ENCODE measurements around the gene ID1. TPM values are rescaled to one million over a fixed set of nuclear protein-coding genes. Genes with fewer than 3 reads are reported as not detected.

Gene ID1
- total and polyA plus RNA-seq, 2 of the 13 experiments (the other 11 are each of a cell fraction or from before 2014, with no cell fraction given) = 320 to 419 TPM

- TF ChIP-seq ZBTB46 (CRISPR knock-in tag; IDR thresholded peaks at IDR 0.05; ENCODE audit: borderline replicate concordance) (0 out of 2 replicates have a peak, but pooled peaks have one; percentile 37), TCF7L2 (IDR thresholded peaks at IDR 0.05; ENCODE audit: low read depth, low read length) (no peak), TEAD2 (CRISPR knock-in tag; IDR thresholded peaks at IDR 0.05) (no peak), LBX2 (CRISPR knock-in tag; IDR thresholded peaks at IDR 0.05; ENCODE audit: borderline replicate concordance) (no peak), NFKBIZ (CRISPR knock-in tag; IDR thresholded peaks at IDR 0.05) (no peak), SKI (IDR thresholded peaks at IDR 0.05; ENCODE audit: partially characterized antibody) (no peak), BRF2 (CRISPR knock-in tag; IDR thresholded peaks at IDR 0.05) (no peak), BCL6 (CRISPR knock-in tag; IDR thresholded peaks at IDR 0.05) (no peak), ZNF557 (CRISPR knock-in tag; IDR thresholded peaks at IDR 0.05) (no peak), ZFP37 (CRISPR knock-in tag; IDR thresholded peaks at IDR 0.05; ENCODE audit: borderline replicate concordance) (no peak), GZF1 (CRISPR knock-in tag; IDR thresholded peaks at IDR 0.05) (no peak), HOXA3 (CRISPR knock-in tag; IDR thresholded peaks at IDR 0.05) (no peak), ZNF7 (CRISPR knock-in tag; IDR thresholded peaks at IDR 0.05) (no peak), HNF1B (CRISPR knock-in tag; IDR thresholded peaks at IDR 0.05) (no peak), ZNF724P (CRISPR knock-in tag; IDR thresholded peaks at IDR 0.05; ENCODE audit: borderline replicate concordance) (peak; percentile 66; the same call in 1 of the 2 replicates), PAF1 (CRISPR knock-in tag; IDR thresholded peaks at IDR 0.05) (no peak), ZNF629 (CRISPR knock-in tag; conservative IDR thresholded peaks at IDR 0.05) (no peak; the same call in 1 of the 2 replicates), ZNF44 (CRISPR knock-in tag; IDR thresholded peaks at IDR 0.05) (peak; percentile 81; the same call in 1 of the 2 replicates), SRSF9 (IDR thresholded peaks at IDR 0.05; ENCODE audit: borderline replicate concordance, insufficient read depth, low read depth, low read length, poor library complexity, severe bottlenecking) (no peak), CREM (IDR thresholded peaks at IDR 0.05) (no peak), CREM (CRISPR knock-in tag; IDR thresholded peaks at IDR 0.05) (no peak), EEA1 (CRISPR knock-in tag; IDR thresholded peaks at IDR 0.05; ENCODE audit: borderline replicate concordance) (peak; percentile 16; the same call in 1 of the 2 replicates), ZBTB39 (CRISPR knock-in tag; IDR thresholded peaks at IDR 0.05) (0 out of 2 replicates have a peak, but pooled peaks have one; percentile 18)
Measured at GRCh38 chr20:31594002-31594557, 11.0 kb upstream of the ID1 start (continued).

All from HepG2 (cell line).